ENCODE data around the gene ECPAS. TPM values are rescaled to one million over a fixed set of nuclear protein-coding genes. Genes with fewer than 3 reads are reported as not detected.

The ECPAS gene
- total RNA-seq, 1 experiment from 2014 or later, result 71.1 TPM

DNA sequence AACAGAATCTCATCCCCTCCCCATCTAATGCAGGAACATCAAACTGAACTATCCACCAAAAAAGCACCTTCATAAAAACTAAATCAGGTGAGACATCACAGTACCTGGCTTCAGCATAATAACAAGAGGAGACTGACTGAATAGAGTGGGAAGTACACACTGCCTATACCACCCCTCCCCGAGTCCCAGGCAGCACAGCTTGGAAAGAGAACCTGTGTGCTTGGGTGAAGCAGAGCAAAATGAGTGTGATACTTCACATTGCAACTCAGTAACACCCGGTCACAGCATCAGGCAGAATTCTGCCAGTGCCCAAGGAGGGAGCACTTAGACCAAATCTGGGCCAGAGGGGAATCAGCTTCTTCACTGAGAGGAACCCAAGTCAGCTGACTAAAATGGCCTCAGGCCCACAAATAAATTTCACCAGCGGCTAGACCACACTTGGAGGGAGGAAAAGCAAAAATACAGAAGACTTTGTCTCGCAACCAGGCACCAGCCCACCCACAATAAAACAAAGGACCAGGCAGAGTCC lies 84.9 kb downstream of the ECPAS start:
- Histone ChIP-seq H4K20me1 (ENCODE audit: insufficient read depth) (no peaks in the 10 kb centered on the region), H3K27me3 (ENCODE audit: insufficient read depth, low read length) (no peaks in the 10 kb centered on the region), H3K4me1 (ENCODE audit: control insufficient read depth in 1 of 2, insufficient read depth in 2 of 2, low read length in 2 of 2) (no peaks in the 10 kb centered on the region), H2AFZ (ENCODE audit: low read depth, low read length, poor library complexity, severe bottlenecking) (no peak overlapping the region), H3K4me2 (ENCODE audit: low read length) (no peak overlapping the region), H3K27ac (ENCODE audit: low read depth, low read length) (no peak overlapping the region), H3K9me3 (ENCODE audit: control insufficient read depth in 1 of 2, insufficient read depth in 1 of 2, low read depth in 1 of 2, low read length in 2 of 2) (peaks cover 0 to 5% of the 10 kb centered on the region in 2 experiments; a peak in 1 of 4 replicates), H3K9me2 (ENCODE audit: insufficient read depth) (no peaks in the 10 kb centered on the region), H3K4me3 (replicated peaks in 1 of 2; ENCODE audit: low read depth in 1 of 2, low read length in 2 of 2) (no peak overlapping the region), H3K36me3 (ENCODE audit: control insufficient read depth in 1 of 2, insufficient read depth in 2 of 2, low read length in 2 of 2) (peaks cover 6 to 25% of the 10 kb centered on the region in 2 experiments; a peak in 3 of 4 replicates), H3K79me2 (ENCODE audit: insufficient read depth, low read length) (peaks cover 28% of the 10 kb centered on the region), H3K9ac (ENCODE audit: low read length) (no peak overlapping the region)
- ChIA-PET POLR2A (no interaction called here), RAD21 (ENCODE audit: low non-redundant PET in 1 of 2, low total read pairs in 2 of 2, uncharacterized antibody in 2 of 2, unreplicated experiment in 2 of 2) (no interaction called here), CTCF (no interaction called here)
- DNase-seq (ENCODE audit: low read depth, low spot score) (no peak), ATAC-seq (no peak)
- no TSS peak for BruUV-seq (replicated peaks)
- intact Hi-C loops (cut with micrococcal nuclease), result no loop called here
- TF ChIP-seq POLR2AphosphoS5 (IDR thresholded peaks at IDR 0.05; ENCODE audit: low read depth, low read length), result no peak
- TF ChIP-seq RAD21 (IDR thresholded peaks at IDR 0.05; ENCODE audit: low read depth), result no peak
- TF ChIP-seq, protein P1, sequence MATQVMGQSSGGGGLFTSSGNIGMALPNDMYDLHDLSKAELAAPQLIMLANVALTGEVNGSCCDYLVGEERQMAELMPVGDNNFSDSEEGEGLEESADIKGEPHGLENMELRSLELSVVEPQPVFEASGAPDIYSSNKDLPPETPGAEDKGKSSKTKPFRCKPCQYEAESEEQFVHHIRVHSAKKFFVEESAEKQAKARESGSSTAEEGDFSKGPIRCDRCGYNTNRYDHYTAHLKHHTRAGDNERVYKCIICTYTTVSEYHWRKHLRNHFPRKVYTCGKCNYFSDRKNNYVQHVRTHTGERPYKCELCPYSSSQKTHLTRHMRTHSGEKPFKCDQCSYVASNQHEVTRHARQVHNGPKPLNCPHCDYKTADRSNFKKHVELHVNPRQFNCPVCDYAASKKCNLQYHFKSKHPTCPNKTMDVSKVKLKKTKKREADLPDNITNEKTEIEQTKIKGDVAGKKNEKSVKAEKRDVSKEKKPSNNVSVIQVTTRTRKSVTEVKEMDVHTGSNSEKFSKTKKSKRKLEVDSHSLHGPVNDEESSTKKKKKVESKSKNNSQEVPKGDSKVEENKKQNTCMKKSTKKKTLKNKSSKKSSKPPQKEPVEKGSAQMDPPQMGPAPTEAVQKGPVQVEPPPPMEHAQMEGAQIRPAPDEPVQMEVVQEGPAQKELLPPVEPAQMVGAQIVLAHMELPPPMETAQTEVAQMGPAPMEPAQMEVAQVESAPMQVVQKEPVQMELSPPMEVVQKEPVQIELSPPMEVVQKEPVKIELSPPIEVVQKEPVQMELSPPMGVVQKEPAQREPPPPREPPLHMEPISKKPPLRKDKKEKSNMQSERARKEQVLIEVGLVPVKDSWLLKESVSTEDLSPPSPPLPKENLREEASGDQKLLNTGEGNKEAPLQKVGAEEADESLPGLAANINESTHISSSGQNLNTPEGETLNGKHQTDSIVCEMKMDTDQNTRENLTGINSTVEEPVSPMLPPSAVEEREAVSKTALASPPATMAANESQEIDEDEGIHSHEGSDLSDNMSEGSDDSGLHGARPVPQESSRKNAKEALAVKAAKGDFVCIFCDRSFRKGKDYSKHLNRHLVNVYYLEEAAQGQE (IDR thresholded peaks at IDR 0.05; ENCODE audit: low read depth), result no peak
- TF ChIP-seq EZH2 (IDR thresholded peaks at IDR 0.05), result no peak
- TF ChIP-seq ELF1 (IDR thresholded peaks at IDR 0.05; ENCODE audit: borderline replicate concordance, low read depth), result no peak
- no peak for TF ChIP-seq EZH2phosphoT487 (IDR thresholded peaks at IDR 0.05; ENCODE audit: borderline replicate concordance)
- no peak for TF ChIP-seq YY1 (IDR thresholded peaks at IDR 0.05; ENCODE audit: extremely low read depth, insufficient replicate concordance, low read depth, low read length)
- TF ChIP-seq CBX3 (IDR thresholded peaks at IDR 0.05; ENCODE audit: low read depth), result no peak
- TF ChIP-seq JUND (IDR thresholded peaks at IDR 0.05), result no peak
- no peak for TF ChIP-seq CEBPB (IDR thresholded peaks at IDR 0.05; ENCODE audit: low read depth)
- no peak for TF ChIP-seq SRF (IDR thresholded peaks at IDR 0.05; ENCODE audit: low read depth)
- no peak for TF ChIP-seq FOSL1 (IDR thresholded peaks at IDR 0.05; ENCODE audit: low read depth)
- TF ChIP-seq, protein P2, sequence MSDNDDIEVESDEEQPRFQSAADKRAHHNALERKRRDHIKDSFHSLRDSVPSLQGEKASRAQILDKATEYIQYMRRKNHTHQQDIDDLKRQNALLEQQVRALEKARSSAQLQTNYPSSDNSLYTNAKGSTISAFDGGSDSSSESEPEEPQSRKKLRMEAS (IDR thresholded peaks at IDR 0.05), result no peak
- TF ChIP-seq, protein P3, sequence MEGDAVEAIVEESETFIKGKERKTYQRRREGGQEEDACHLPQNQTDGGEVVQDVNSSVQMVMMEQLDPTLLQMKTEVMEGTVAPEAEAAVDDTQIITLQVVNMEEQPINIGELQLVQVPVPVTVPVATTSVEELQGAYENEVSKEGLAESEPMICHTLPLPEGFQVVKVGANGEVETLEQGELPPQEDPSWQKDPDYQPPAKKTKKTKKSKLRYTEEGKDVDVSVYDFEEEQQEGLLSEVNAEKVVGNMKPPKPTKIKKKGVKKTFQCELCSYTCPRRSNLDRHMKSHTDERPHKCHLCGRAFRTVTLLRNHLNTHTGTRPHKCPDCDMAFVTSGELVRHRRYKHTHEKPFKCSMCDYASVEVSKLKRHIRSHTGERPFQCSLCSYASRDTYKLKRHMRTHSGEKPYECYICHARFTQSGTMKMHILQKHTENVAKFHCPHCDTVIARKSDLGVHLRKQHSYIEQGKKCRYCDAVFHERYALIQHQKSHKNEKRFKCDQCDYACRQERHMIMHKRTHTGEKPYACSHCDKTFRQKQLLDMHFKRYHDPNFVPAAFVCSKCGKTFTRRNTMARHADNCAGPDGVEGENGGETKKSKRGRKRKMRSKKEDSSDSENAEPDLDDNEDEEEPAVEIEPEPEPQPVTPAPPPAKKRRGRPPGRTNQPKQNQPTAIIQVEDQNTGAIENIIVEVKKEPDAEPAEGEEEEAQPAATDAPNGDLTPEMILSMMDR (IDR thresholded peaks at IDR 0.05 in 2 of 3, conservative IDR thresholded peaks at IDR 0.05 in 1 of 3; ENCODE audit: borderline replicate concordance in 1 of 3, insufficient read depth in 1 of 3, low read depth in 2 of 3, low read length in 2 of 3), result no peak
- no peak for TF ChIP-seq EGR1 (IDR thresholded peaks at IDR 0.05; ENCODE audit: low read depth)

All from HCT116 (cell line).